Keratinocyte (primary cell): ENCODE measurements around the gene GTF3C1.

Experiments
- EZH2 ChIP-seq: IDR thresholded peaks from one replicate; pipeline ENCODE4 v1.6.1; 2012; ENCODE audit warnings: inconsistent platforms, mild to moderate bottlenecking, low read length, moderate library complexity
- TF ChIP-seq, protein P1 (sequence below), 3 experiments: IDR thresholded peaks in 1 of 3; conservative IDR thresholded peaks in 1 of 3; optimal IDR thresholded peaks in 1 of 3; 2 replicates in 2 of 3; 3 replicates in 1 of 3; pipeline versions ENCODE3 to v1.5.1; 2011; ENCODE audit warnings: low read length in 3 of 3, mild to moderate bottlenecking in 3 of 3, moderate library complexity in 2 of 3, control low read depth in 1 of 3, inconsistent platforms in 1 of 3; ENCODE audit not compliant: insufficient read depth in 2 of 3; ENCODE audit errors: extremely low read depth in 1 of 3

DNA sequence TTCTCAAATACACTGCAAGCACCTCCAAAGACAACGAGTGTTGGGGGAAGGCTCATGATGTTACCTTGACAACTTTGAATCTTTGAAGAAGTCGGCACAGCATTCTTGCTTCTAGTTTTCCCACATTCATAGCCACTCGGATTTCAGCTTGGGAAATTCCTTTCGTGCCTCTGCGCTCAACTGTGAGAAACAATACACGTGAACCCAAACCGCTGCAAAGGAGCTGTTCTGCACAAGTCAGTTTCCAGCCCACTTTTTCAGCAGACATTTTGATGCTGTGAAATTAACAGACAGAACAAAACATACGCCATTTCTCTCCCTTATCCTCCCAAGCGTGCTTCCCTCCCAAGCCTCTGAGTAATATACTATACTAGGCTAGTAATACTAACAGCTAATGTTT lies 41.2 kb downstream of the GTF3C1 start:
- TF ChIP-seq, protein P1, sequence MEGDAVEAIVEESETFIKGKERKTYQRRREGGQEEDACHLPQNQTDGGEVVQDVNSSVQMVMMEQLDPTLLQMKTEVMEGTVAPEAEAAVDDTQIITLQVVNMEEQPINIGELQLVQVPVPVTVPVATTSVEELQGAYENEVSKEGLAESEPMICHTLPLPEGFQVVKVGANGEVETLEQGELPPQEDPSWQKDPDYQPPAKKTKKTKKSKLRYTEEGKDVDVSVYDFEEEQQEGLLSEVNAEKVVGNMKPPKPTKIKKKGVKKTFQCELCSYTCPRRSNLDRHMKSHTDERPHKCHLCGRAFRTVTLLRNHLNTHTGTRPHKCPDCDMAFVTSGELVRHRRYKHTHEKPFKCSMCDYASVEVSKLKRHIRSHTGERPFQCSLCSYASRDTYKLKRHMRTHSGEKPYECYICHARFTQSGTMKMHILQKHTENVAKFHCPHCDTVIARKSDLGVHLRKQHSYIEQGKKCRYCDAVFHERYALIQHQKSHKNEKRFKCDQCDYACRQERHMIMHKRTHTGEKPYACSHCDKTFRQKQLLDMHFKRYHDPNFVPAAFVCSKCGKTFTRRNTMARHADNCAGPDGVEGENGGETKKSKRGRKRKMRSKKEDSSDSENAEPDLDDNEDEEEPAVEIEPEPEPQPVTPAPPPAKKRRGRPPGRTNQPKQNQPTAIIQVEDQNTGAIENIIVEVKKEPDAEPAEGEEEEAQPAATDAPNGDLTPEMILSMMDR (optimal IDR thresholded peaks at IDR 0.05 in 1 of 3, IDR thresholded peaks at IDR 0.05 in 1 of 3, conservative IDR thresholded peaks at IDR 0.05 in 1 of 3; ENCODE audit: extremely low read depth in 1 of 3, insufficient read depth in 2 of 3, low read length in 3 of 3): no peak
- no peak for TF ChIP-seq EZH2
